ENCODE data around the gene CIDEC. TPM values are rescaled to one million over a fixed set of nuclear protein-coding genes. Genes with fewer than 3 reads are reported as not detected.
"Not testable (repeated sequence)": the region's sequence is repeated elsewhere in the genome, so short reads cannot be mapped to it uniquely, and the experiment has no call there.

CIDEC gene
- total and polyA plus RNA-seq, 7 donors: 1.6 to 120 (median 30.6) TPM

DNA sequence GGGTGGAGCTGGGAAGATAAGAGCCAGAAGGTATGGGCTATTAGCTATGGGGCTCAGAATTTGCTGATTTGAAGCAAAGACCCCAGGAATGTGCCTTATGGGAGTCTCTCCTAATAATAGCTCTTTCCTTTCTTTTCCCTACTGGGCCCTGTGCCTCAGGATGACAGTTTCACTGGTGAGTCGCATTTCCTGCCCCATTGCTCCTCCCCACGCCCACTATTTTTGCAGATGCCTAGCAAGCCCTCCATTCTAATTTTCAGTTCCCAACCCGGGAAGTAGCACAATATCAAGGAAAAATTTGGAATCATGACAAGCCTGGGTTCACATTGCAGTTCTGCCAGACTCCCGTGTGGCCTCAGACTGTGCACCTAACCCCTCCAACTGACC is 23.2 kb upstream of the CIDEC start:
- TF ChIP-seq POLR2A (IDR thresholded peaks at IDR 0.05) (no peak), EP300 (IDR thresholded peaks at IDR 0.05) (no peak)
- intact Hi-C loops (cut with DNase I): no loop called here
- Histone ChIP-seq H3K27ac (peak overlapping the region in 1 of 4 donors; percentile 42), H3K4me3 (peak overlapping the region in 2 of 4 donors; percentile 8 to 27), H3K4me1 (peaks cover 0 to 8% (median 7%) of the 10 kb centered on the region in 4 donors), H3K9me3 (no peaks in the 10 kb centered on the region), H3K27me3 (no peaks in the 10 kb centered on the region), H3K36me3 (no peaks in the 10 kb centered on the region)
- WGBS, 2 donors: 6 to 34% methylated on average over 4 of the region's 4 CpGs
- DNase-seq: no peak

- Histone ChIP-seq H3K27ac (peak within 1 kb of the TSS in 1 of 4 donors; percentile 42), H3K9me3 (no peaks in the 10 kb centered on the region), H3K27me3 (no peaks in the 10 kb centered on the region), H3K36me3 (no peaks in the 10 kb centered on the region), H3K4me1 (peaks cover 0 to 14% (median 13%) of the 10 kb centered on the region in 4 donors), H3K4me3 (peak within 1 kb of the TSS in 3 of 4 donors; percentile 0 to 27 (median 8))
- peak in 1 of 2 donors; percentile 21 for TF ChIP-seq POLR2A (IDR thresholded peaks at IDR 0.05)
- TF ChIP-seq, protein P1, sequence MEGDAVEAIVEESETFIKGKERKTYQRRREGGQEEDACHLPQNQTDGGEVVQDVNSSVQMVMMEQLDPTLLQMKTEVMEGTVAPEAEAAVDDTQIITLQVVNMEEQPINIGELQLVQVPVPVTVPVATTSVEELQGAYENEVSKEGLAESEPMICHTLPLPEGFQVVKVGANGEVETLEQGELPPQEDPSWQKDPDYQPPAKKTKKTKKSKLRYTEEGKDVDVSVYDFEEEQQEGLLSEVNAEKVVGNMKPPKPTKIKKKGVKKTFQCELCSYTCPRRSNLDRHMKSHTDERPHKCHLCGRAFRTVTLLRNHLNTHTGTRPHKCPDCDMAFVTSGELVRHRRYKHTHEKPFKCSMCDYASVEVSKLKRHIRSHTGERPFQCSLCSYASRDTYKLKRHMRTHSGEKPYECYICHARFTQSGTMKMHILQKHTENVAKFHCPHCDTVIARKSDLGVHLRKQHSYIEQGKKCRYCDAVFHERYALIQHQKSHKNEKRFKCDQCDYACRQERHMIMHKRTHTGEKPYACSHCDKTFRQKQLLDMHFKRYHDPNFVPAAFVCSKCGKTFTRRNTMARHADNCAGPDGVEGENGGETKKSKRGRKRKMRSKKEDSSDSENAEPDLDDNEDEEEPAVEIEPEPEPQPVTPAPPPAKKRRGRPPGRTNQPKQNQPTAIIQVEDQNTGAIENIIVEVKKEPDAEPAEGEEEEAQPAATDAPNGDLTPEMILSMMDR (IDR thresholded peaks at IDR 0.05): no peak
- intact Hi-C loops (cut with DNase I): no loop called here
- no peak for DNase-seq
- WGBS, 2 donors: 10 to 51% methylated on average over 13 of the region's 13 CpGs
Measured at GRCh38 chr3:9902372-9903237, 22.6 kb upstream of the CIDEC start, which contains the start of gene IL17RE. TSS of gene IL17RE (plus strand) at chr3:9902848. CDS start at chr3:9902933, 85 bp downstream.

DNA sequence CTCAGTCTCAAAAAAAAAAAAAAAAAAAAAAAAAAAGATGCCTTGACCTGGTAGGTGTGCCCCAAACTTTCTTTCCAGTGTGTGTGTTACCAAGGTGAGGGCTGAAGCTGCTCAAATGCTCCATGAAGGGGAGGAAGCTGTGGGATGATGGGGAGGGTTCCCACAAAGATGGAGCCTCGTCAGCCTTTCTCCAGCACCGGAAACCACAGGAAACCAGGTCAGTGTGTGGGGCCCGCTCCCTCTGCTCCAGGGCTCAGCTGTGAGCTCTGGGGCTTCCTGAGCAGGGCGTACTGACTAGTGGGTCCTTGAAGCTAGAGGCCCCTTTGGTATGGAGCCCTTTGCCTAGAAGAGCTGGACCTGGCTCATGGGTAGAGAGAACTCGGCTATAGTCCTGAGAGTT is 21.9 kb upstream of the CIDEC start:
- no peak for DNase-seq
- Histone ChIP-seq H3K9me3 (no peaks in the 10 kb centered on the region), H3K4me3 (no peak overlapping the region), H3K27ac (no peak overlapping the region), H3K36me3 (no peaks in the 10 kb centered on the region), H3K4me1 (peaks cover 0 to 19% (median 15%) of the 10 kb centered on the region in 4 donors), H3K27me3 (no peaks in the 10 kb centered on the region)
- intact Hi-C loops (cut with DNase I): no loop called here
- no peak for TF ChIP-seq POLR2AphosphoS5 (IDR thresholded peaks at IDR 0.05)
- TF ChIP-seq POLR2A (IDR thresholded peaks at IDR 0.05): no peak
- TF ChIP-seq, protein P1 (IDR thresholded peaks at IDR 0.05): no peak
- TF ChIP-seq EP300 (IDR thresholded peaks at IDR 0.05): no peak
- 39 to 42% methylated on average over 5 of the region's 5 CpGs for WGBS, 2 donors

DNA sequence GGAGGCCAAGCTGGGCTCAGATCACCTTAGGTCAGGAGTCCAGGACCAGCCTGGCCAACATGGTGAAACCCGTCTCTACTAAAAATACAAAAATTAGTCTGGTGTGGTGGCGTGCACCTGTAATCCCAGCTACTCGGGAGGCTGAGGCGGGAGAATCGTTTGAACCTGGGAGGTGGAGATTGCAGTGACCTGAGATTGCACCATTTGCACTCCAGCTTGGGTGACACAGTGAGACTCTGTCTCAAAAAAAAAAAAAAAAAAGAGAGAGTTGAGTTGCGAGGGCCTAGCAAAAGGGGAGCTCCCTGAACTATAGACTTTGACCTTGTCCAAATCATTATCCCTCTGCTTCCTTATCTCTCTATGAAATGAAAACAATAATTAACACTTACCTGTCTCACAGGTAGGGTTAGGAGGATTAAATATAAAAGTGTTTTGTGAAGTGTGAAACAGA is 20.9 kb upstream of the CIDEC start:
- peaks cover 0 to 19% (median 15%) of the 10 kb centered on the region in 4 donors for H3K4me1 ChIP-seq
- DNase-seq; H3K27me3 ChIP-seq; intact Hi-C loops (cut with DNase I); H3K27ac ChIP-seq; H3K36me3 ChIP-seq; H3K9me3 ChIP-seq; H3K4me3 ChIP-seq: not testable (repeated sequence)
- 29 to 72% methylated on average over 6 of the region's 6 CpGs for WGBS, 2 donors

DNA sequence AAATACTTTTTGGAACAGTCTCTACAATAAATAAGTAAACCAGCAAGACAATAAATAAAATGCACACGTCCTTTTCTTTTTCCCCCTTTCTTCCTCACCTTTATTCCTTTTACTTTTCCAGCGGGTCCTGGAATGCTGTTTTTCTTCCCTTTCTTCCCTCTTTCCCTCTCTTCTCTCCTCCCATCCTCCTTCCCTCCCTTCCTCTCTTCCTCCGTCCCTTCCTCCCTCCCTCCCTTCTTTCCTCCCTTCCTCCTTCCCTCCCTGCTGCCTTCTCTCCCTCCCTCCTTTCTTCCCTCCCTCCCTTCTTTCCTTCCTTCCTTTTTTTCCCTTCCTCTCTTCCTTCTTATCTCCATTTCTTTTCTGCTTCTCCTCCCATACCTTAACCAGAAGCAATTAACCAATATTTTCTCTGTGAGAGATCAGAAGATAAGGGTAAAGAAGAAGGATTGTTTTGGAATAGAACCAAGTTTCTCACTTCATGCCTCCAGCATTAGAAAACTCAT is 19.3 kb upstream of the CIDEC start:
- intact Hi-C loops (cut with DNase I): no loop called here
- no peak for TF ChIP-seq POLR2AphosphoS5 (IDR thresholded peaks at IDR 0.05)
- no peak for TF ChIP-seq EP300 (IDR thresholded peaks at IDR 0.05)
- no peak for TF ChIP-seq POLR2A (IDR thresholded peaks at IDR 0.05)
- TF ChIP-seq, protein P1 (IDR thresholded peaks at IDR 0.05): no peak
- H3K36me3 ChIP-seq: no peaks in the 10 kb centered on the region
- H3K9me3 ChIP-seq: no peaks in the 10 kb centered on the region
- H3K4me3 ChIP-seq: no peak overlapping the region
- H3K27me3 ChIP-seq: no peaks in the 10 kb centered on the region
- H3K4me1 ChIP-seq: peaks cover 0 to 19% (median 15%) of the 10 kb centered on the region in 4 donors
- WGBS, 2 donors: 14 to 60% methylated on average over 3 of the region's 3 CpGs
- H3K27ac ChIP-seq: no peak overlapping the region
- no peak for DNase-seq
